GM18951 (cell line): Measurements from ENCODE around the gene DGCR2.
"Not testable (repeated sequence)": the region's sequence is repeated elsewhere in the genome, so short reads cannot be mapped to it uniquely, and the experiment has no call there.

Experiments
- POLR2A ChIP-seq: IDR thresholded peaks from 4 replicates; pipeline ENCODE4 v1.6.1; 2011; ENCODE audit warnings: mild to moderate bottlenecking; ENCODE audit not compliant: insufficient read length, insufficient read depth; ENCODE audit errors: extremely low read depth
- in situ Hi-C: fragments of 300-500 bp; cut with MboI; formaldehyde crosslinking; loops from one replicate; pipeline ENCODE4 v1.12.0; 2022; ENCODE audit warnings: low sequenced_read_pairs, mixed read lengths, inconsistent platforms; ENCODE audit not compliant: unreplicated experiment

Gene DGCR2

DNA sequence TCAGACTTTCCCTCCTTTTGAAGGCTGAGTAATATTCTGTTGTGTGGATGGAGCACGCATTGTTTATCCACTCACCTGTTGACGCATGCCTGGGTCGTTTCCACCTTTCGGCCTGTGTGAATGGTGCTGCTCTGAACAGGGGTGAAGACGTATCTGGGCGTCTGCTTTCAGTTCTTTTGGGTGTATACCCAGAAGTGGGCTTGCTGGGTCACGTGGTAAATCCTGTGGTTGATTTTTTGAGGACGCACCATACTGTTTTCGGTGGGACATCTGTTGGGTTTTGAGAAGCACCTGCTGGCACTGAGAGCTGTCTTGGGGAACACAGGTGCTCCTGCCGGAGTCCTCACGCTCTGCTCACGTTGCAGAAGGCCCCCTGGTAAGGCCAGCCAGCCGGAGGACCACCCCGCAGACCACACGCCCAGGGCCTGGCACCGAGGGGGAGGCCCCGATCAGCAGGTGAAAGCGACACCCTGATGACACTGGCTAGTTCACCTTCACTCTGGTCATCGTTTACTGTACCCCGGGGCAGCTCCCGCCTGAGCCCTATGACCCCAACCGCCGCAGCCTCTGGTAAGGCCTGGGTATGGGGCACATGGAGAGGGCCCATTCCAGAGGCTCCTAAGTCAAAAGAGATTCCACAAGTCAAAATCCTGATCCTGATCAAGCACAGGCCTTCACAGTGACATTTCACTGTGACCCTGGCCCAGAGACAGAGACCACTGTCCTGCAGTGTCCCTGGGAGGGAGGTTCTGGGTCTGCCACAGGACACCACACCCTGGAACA is 131.7 kb downstream of the DGCR2 start:
- in situ Hi-C loops: no loop called here
- no peak for TF ChIP-seq POLR2A

- in situ Hi-C loops: no loop called here
- no peak for TF ChIP-seq POLR2A
These were observed 133.3 kb downstream of the DGCR2 start for GRCh38 chr22:18988958-18989357.

DNA sequence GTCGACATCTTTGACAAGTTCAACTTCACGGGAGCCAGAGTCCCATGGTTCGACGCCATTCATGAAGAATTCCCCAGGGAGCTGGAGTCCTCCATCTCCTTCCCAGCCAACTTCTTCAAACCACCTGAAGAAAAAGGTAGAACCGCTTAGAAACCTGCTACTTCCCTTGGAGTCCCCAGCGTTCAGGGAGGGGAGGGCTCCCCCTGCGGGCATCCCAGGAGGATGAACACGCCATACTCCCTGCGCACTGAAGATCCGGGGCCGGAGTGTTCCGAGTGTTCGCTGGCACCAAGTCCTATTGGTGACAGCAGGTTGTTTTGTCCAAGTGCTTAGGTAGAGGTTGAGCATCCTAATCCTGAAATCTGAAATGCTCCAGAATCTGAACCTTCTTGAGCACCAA is 134.4 kb downstream of the DGCR2 start:
- TF ChIP-seq POLR2A: no peak
- in situ Hi-C loops: no loop called here

DNA sequence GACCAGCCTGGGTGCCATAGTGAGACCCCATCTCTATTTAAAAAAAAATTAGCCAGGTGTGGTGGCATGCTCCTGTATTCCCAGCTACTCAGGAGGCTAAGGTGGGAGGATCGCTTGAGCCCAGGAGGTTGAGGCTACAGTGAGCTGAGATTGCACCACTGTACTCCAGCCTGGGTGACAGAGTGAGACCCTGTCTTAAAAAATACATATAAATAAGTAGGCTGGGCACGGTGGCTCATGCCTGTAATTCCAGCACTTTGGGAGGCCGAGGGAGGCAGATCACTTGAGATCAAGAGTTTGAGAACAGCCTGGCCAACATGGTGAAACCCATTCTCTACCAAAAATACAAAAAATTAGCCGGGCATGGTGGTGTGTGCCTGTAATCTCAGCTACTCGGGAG is 135.1 kb downstream of the DGCR2 start:
- in situ Hi-C loops: not testable (repeated sequence)
